ENCODE measurements around the gene TTLL13. TPM values are rescaled to one million over a fixed set of nuclear protein-coding genes. Genes with fewer than 3 reads are reported as not detected.
"Not testable (repeated sequence)": the region's sequence is repeated elsewhere in the genome, so short reads cannot be mapped to it uniquely, and the experiment has no call there.

The TTLL13 gene
- total RNA-seq, 1 donor from 2014 or later: 0.19 TPM

DNA sequence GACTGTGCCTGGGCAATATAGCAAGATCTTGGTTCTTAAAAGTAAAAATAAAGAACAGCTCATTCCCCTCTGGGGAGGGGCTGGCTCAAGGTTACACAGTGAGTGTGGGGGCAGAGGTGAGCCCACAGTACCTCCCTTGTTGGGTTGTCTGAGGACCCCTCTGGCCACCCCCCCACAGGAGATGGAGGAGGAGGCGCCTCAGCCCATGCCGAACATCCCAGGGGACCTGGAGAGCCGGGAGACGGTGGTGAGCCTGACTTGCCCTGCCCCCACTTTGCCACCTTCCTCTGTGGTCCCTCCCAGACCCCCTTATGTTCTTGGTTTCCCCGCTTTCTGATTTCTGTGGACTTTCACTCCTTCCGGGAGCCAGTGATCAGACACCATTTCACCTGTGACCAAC is 44.8 kb downstream of the TTLL13 start:
- no peaks in the 10 kb centered on the region for H3K27me3 ChIP-seq (ENCODE audit: low read depth)
- TF ChIP-seq, protein P1, sequence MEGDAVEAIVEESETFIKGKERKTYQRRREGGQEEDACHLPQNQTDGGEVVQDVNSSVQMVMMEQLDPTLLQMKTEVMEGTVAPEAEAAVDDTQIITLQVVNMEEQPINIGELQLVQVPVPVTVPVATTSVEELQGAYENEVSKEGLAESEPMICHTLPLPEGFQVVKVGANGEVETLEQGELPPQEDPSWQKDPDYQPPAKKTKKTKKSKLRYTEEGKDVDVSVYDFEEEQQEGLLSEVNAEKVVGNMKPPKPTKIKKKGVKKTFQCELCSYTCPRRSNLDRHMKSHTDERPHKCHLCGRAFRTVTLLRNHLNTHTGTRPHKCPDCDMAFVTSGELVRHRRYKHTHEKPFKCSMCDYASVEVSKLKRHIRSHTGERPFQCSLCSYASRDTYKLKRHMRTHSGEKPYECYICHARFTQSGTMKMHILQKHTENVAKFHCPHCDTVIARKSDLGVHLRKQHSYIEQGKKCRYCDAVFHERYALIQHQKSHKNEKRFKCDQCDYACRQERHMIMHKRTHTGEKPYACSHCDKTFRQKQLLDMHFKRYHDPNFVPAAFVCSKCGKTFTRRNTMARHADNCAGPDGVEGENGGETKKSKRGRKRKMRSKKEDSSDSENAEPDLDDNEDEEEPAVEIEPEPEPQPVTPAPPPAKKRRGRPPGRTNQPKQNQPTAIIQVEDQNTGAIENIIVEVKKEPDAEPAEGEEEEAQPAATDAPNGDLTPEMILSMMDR (IDR thresholded peaks at IDR 0.05; ENCODE audit: borderline replicate concordance): no peak
- no peak for DNase-seq
- H3K27ac ChIP-seq (replicated peaks): no peak overlapping the region
- H3K36me3 ChIP-seq: no peaks in the 10 kb centered on the region
- peaks cover 6% of the 10 kb centered on the region for H3K4me1 ChIP-seq
- intact Hi-C loops (cut with micrococcal nuclease): no loop called here
- H3K4me3 ChIP-seq: no peak overlapping the region
- H3K9me3 ChIP-seq (replicated peaks): no peaks in the 10 kb centered on the region

DNA sequence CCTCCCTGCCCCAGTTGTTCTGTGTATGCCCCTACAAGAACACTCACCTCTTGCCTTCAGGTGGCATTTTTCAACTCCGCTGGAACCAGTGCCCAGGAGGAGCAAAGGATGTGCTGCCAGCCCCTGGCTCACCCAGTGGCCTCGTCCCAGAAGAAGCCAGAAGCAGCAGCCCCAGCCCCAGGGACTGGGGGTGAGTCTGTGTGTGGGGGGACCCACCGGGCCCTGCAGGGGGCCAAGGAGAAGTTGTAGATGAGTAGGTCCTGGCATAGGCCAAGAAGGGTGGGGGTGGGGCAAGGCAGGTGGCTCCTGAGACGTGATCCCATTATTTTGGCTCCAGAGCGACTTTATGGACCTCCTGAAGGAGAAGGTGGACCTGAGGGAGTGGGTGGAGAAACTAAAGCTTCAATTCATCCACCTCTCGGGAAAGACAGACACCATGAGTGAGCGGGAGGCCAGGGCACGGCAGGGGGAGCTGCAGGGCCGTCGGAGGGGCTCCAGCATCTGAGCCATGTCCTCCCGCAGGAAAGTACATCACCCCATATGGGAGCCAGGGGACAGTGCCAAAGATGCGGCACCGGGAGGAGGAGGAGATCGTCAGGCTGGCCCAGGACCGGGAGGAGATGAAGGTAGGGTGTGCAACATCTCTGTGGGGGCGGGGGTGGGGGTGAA is 45.4 kb downstream of the TTLL13 start:
- DNase-seq: no peak
- Histone ChIP-seq H3K4me1 (peaks cover 6% of the 10 kb centered on the region), H3K4me3 (no peak overlapping the region), H3K27ac (replicated peaks) (no peak overlapping the region), H3K36me3 (no peaks in the 10 kb centered on the region), H3K9me3 (replicated peaks) (no peaks in the 10 kb centered on the region), H3K27me3 (ENCODE audit: low read depth) (no peaks in the 10 kb centered on the region)
- TF ChIP-seq, protein P1 (IDR thresholded peaks at IDR 0.05; ENCODE audit: borderline replicate concordance): no peak
- intact Hi-C loops (cut with micrococcal nuclease): no loop called here

DNA sequence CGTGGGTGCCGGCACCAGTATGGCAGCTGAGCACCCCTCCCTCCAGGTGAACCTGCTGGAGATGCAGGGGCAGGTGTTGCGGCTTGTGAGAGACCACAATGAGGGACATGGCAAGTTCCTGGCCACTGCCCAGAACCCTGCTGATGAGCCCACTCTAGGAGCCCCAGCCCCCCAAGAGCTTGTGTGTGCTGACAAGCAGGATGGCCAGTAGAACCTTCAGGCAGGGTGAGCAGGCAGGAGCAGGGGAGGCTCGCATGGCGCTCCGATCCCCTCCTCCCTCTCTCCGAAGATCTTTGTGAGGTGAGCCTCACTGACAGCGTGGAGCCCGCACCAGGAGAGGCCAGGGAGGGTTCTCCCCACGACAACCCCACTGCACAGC is 45.9 kb downstream of the TTLL13 start:
- H3K27me3 ChIP-seq (ENCODE audit: low read depth): no peaks in the 10 kb centered on the region
- H3K4me1 ChIP-seq: peaks cover 6% of the 10 kb centered on the region
- no peak overlapping the region for H3K4me3 ChIP-seq
- TF ChIP-seq, protein P1 (IDR thresholded peaks at IDR 0.05; ENCODE audit: borderline replicate concordance): no peak
- intact Hi-C loops (cut with micrococcal nuclease): no loop called here
- H3K9me3 ChIP-seq (replicated peaks): no peaks in the 10 kb centered on the region
- no peaks in the 10 kb centered on the region for H3K36me3 ChIP-seq
- H3K27ac ChIP-seq (replicated peaks): no peak overlapping the region
- no peak for DNase-seq

DNA sequence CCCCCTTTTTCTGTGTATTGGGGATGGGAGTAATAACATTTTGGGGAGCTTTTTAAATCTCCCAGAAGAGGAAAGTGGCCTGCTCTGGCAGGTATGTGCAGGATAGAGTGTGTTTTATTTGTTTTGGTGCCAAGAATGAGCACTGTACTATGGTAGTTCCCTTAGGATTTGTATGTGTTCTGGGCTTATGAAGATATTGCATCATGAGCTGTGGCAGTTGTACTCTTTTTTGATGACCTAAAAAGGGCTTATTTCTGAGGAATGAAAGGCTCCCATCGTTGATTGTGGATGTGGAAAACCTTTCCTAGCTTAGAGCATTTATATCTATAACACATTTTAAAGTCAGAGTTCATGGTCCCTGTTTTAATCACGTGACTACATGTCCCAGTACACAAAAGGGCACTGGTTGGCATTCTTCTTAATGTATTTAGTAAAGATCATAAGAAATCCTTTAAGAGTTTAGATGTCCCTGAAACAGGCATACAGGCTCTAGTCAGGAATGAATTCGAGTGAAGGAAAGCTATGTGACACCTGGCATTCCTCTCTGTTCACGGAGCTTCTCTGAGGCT is 47.0 kb downstream of the TTLL13 start:
- H3K27me3 ChIP-seq (ENCODE audit: low read depth); H3K27ac ChIP-seq (replicated peaks); DNase-seq; H3K4me1 ChIP-seq; intact Hi-C loops (cut with micrococcal nuclease); H3K9me3 ChIP-seq (replicated peaks); H3K4me3 ChIP-seq; H3K36me3 ChIP-seq: not testable (repeated sequence)

DNA sequence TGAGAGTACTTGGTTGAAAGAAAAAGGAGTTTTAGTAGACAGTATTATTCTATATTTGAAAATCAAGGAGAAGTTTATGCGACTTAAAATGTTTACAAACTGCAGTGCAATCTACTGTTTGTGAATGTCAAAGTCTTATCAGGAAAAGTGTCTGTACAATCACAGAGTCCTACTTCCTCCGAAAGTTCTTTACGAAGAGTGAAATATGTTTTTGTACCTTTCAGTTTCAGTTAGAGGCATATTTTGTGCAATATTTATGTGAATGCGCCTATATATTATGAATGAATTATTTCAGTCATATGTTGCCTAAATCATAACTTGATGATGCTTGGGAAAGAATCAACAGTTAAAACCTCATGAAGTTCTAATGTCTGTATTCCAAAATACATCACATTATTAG is 47.7 kb downstream of the TTLL13 start:
- H3K36me3 ChIP-seq: no peaks in the 10 kb centered on the region
- H3K9me3 ChIP-seq (replicated peaks): no peaks in the 10 kb centered on the region
- TF ChIP-seq, protein P1 (IDR thresholded peaks at IDR 0.05; ENCODE audit: borderline replicate concordance): no peak
- peaks cover 16% of the 10 kb centered on the region for H3K4me1 ChIP-seq
- H3K27ac ChIP-seq (replicated peaks): no peak overlapping the region
- intact Hi-C loops (cut with micrococcal nuclease): no loop called here
- no peak overlapping the region for H3K4me3 ChIP-seq
- no peaks in the 10 kb centered on the region for H3K27me3 ChIP-seq (ENCODE audit: low read depth)
- no peak for DNase-seq

DNA sequence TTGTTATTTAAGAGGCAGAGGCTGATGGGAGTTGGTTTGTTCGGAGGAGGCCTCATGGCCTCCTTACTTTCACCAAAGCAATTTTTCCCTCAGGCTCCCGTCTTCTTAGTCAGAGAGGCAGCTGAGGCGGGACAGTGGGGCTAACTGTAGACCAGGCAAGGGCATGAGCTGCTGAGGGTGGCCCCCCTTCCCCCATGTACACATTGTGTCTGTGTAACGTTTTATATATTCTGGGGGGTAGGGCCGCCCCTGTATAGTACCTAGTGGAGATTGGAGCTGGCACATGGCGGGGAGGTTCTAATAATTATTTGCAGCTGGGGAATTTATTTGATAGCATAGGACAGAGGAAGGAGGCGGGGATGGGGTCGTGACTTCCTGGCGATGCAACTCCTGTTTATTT is 51.2 kb downstream of the TTLL13 start:
- Histone ChIP-seq H3K36me3 (no peaks in the 10 kb centered on the region), H3K27ac (replicated peaks) (no peak overlapping the region), H3K27me3 (ENCODE audit: low read depth) (no peaks in the 10 kb centered on the region), H3K4me1 (peaks cover 12% of the 10 kb centered on the region), H3K4me3 (no peak overlapping the region), H3K9me3 (replicated peaks) (no peaks in the 10 kb centered on the region)
- TF ChIP-seq, protein P1 (IDR thresholded peaks at IDR 0.05; ENCODE audit: borderline replicate concordance): no peak
- intact Hi-C loops (cut with micrococcal nuclease): no loop called here
- no peak for DNase-seq
